ENCODE measurements around the gene USP4.

DNA sequence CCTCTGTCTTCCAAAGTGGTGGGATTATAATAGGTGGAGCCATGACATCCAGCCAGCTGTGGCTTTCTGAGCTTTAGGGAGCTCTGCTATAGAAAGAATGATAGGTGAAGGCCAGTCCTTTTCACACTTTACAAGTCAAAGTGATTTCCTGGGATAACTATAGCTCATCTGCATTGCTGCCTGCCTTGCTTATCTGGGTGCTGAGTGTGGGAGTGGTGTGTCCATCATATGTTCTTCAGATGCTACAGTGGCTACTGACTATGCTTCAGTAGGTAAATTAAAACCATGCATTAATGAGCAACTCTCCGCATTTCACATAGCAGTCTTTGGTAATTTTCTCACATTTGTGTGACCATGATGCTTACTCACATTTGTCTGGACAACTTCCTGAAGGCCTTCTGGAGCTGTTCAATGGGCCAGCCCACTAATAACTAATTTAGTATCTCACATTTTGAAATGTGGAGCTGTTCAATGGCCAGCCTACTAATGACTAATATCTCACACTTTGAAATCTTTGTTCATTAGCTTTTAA is 48.5 kb upstream of the USP4 start:
- TF ChIP-seq, protein P1, sequence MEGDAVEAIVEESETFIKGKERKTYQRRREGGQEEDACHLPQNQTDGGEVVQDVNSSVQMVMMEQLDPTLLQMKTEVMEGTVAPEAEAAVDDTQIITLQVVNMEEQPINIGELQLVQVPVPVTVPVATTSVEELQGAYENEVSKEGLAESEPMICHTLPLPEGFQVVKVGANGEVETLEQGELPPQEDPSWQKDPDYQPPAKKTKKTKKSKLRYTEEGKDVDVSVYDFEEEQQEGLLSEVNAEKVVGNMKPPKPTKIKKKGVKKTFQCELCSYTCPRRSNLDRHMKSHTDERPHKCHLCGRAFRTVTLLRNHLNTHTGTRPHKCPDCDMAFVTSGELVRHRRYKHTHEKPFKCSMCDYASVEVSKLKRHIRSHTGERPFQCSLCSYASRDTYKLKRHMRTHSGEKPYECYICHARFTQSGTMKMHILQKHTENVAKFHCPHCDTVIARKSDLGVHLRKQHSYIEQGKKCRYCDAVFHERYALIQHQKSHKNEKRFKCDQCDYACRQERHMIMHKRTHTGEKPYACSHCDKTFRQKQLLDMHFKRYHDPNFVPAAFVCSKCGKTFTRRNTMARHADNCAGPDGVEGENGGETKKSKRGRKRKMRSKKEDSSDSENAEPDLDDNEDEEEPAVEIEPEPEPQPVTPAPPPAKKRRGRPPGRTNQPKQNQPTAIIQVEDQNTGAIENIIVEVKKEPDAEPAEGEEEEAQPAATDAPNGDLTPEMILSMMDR (IDR thresholded peaks at IDR 0.05) = no peak
- no peak for TF ChIP-seq POLR2A (IDR thresholded peaks at IDR 0.05)
